IMR-90 (cell line): Measurements from ENCODE around the gene DCAF11.

Experiments
- CTCF ChIP-seq: conservative IDR thresholded peaks from 2 replicates; pipeline ENCODE4 v1.5.1; 2012; ENCODE audit warnings: mild to moderate bottlenecking, low read depth, low read length, improper control_type of control experiment
- ELK1 ChIP-seq: fragments of 150-350 bp; IDR thresholded peaks from 2 replicates; pipeline ENCODE4 v1.6.1; 2016; ENCODE audit warnings: low read depth, mild to moderate bottlenecking, low read length, moderate library complexity, borderline replicate concordance
- POLR2A ChIP-seq: IDR thresholded peaks from 2 replicates; pipeline ENCODE4 v1.6.1; 2012; ENCODE audit warnings: mild to moderate bottlenecking, low read depth, low read length
- RAD21 ChIP-seq: IDR thresholded peaks from 2 replicates; pipeline ENCODE4 v1.6.1; 2012; ENCODE audit warnings: low read length, improper control_type of control experiment
- SMC3 ChIP-seq: fragments of 150-350 bp; IDR thresholded peaks from 2 replicates; pipeline ENCODE4 v1.6.1; 2016; ENCODE audit warnings: low read depth, mild to moderate bottlenecking, antibody characterized with exemption, low read length, moderate library complexity

DNA sequence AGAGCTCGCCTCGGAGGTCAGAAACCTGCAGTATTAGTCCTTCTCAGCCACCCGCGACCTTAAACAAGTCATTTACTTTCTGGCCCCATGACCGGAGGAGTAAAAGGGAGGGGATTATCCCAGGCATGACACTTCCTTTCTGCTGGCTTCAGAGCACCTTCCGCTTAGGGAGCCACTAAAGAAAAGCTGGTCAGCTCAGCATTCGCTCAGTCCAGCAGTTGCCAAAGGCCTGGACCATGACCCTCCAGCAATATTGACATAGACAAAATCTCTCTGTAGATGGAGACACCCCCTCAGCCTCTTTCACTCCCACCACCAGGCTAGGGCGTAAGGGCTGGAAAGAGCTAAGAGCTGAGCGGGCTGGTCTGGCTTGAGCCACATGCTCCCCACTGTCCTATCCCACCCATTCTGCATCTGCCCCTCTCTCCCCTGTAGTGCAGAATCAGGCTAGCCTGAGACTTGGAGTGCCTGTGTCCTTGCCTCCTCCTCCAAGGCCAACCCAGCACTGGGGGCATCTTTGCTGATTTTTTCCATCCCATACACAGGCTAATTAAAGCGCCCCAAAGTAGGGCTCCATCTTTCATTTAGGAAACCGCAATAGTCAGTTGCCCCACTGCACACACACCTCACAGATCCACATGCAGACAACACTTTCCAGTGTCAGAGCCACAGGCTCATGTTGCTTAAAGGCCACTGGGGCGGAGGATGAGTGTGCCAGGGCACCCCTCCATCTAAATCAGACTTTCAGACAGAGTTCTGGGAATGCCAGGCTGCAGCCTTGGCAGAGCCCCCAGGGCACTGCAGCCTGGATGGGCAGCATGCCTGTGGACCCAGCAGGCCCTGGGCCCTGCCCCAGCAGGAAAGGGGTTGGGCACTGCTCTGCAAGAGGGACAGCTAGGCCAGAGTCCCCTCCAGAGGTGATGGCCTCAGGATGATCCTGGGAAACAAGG, 47.2 kb upstream of the DCAF11 start:
- no peak for TF ChIP-seq CTCF
- TF ChIP-seq POLR2A, result no peak
- no peak for TF ChIP-seq SMC3
- TF ChIP-seq ELK1, result no peak
- no peak for TF ChIP-seq RAD21
